Measurements from ENCODE around the gene PRKCA. TPM values are rescaled to one million over a fixed set of nuclear protein-coding genes. Genes with fewer than 3 reads are reported as not detected.
A peak's percentile ranks its signal among the peaks of the same experiment; 100 is the strongest.
"Not testable (repeated sequence)": the region's sequence is repeated elsewhere in the genome, so short reads cannot be mapped to it uniquely, and the experiment has no call there.

The PRKCA gene
- 100 to 1,000 TPM; 104 to 119 TPM for total RNA-seq

- H3K9me3 Mint-ChIP-seq, result no peaks in the 10 kb centered on the region
- DNase-seq (ENCODE audit: low spot score in 2 of 2), result peak; percentile 80 to 83
- peak within 1 kb of the TSS; percentile 89 to 98 for H3K27ac Mint-ChIP-seq
- peaks cover 35 to 58% of the 10 kb centered on the region in 2 donors for H3K36me3 Mint-ChIP-seq
- peak; percentile 75 to 77 for ATAC-seq
Observed at GRCh38 chr17:66301864-66302741, at the start of gene PRKCA. Gene PRKCA (plus strand): TSS chr17:66302613.

- H3K9me3 Mint-ChIP-seq, ATAC-seq, H3K27ac Mint-ChIP-seq: not testable (repeated sequence)
Observed at GRCh38 chr17:66253458-66253857, 49.0 kb upstream of the PRKCA start.

GRCh38 chr17:66255112-66255511 is 47.3 kb upstream of the PRKCA start:
- peak overlapping the region; percentile 73 to 76 for H3K27ac Mint-ChIP-seq
- no peaks in the 10 kb centered on the region for H3K36me3 Mint-ChIP-seq
- peak; percentile 78 to 87 for ATAC-seq
- H3K9me3 Mint-ChIP-seq, result no peaks in the 10 kb centered on the region
- DNase-seq (ENCODE audit: low spot score in 2 of 2), result peak in 1 of 2 donors; percentile 27

More at GRCh38 chr17:66253458-66253857, 49.0 kb upstream of the PRKCA start:
- not testable (repeated sequence) for H3K36me3 Mint-ChIP-seq; DNase-seq (ENCODE audit: low spot score in 2 of 2)

DNA sequence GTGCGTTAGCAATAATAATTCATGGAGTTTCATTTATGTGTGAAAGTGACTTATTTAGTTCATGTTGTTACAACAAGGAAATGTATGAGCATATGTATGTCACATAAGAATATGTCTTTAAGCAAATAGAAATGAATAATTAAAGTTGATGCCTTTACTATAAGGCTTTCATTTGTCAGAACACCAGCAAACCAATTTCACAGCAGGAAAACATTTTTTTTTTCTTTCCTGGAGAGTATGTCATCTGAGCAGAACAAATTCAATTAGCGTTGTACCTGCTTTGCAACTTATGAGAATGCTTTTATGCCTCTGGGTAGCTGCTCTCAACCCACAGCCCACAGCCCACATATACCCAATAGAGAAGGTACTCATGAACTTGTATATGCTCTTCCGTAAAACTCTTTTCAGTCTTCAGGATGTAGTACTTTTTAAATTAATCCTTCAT is 46.9 kb upstream of the PRKCA start:
- ATAC-seq (peak; percentile 79 to 85), DNase-seq (ENCODE audit: low spot score in 2 of 2) (peak in 1 of 2 donors; percentile 24)
- Mint-ChIP-seq H3K27ac (peak overlapping the region; percentile 73 to 76), H3K36me3 (no peaks in the 10 kb centered on the region), H3K9me3 (no peaks in the 10 kb centered on the region)

DNA sequence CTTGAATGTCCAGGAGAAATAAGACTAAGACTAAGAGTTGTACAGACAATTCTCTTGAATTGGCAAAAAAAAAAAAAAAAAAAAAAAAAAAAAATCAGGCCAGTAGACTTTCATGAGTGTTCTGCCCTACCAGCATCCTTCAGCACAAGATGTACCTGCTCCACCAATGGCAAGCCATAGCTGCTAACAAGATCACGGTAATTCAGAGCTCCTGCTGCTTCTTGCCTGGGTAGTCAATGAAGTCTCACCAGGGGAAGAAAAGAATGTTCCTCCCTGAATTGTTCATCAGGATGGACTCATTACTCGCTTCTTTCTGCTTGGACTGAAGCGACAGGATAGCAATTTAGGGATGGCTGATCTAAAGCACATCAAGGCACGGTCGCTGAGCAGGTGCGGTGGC is 42.1 kb upstream of the PRKCA start:
- peaks cover 8 to 11% of the 10 kb centered on the region in 2 donors for H3K9me3 Mint-ChIP-seq
- no peak overlapping the region for H3K27ac Mint-ChIP-seq
- H3K36me3 Mint-ChIP-seq, result no peaks in the 10 kb centered on the region
- ATAC-seq, result no peak
- DNase-seq (ENCODE audit: low spot score in 2 of 2), result no peak

DNA sequence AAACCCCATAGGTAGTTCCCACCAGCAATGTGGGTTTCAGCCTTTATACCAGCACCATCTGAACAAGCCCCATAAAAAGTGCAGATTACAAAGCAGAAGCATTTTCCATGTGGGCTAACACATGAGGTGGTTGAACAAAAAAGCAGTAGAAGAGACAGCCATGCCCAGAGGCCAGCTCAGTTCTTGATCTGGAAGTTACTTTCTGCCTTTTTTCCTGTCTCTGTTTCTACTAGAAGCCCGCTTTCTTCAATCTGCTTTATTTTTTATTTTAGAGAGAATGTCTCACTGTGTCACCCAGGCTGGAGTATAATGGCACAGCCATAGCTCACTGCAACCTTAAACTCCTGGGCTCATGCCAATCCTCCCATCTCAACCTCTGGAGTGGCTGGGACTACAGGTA is 41.7 kb upstream of the PRKCA start:
- DNase-seq (ENCODE audit: low spot score in 2 of 2), result no peak
- Mint-ChIP-seq H3K36me3 (no peaks in the 10 kb centered on the region), H3K27ac (no peak overlapping the region), H3K9me3 (peaks cover 8 to 11% of the 10 kb centered on the region in 2 donors)
- ATAC-seq, result no peak

DNA sequence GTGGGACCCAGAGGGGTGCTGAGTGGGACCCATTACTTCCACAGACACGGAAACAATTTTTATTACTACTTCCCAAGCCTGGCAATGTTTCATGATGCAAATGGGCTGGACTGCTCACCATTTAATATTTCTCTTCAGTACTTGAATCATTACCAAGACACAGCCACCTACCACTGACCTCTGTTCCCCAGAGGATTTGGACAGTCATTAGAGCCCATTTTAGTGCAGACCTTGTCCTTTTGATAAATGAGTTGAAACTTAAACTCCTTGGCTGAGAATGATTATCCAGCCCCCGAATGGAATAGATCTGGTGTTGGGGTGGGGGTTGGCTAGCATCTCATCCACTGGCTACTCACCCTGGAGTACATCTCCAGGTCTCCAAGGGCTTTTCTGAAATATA is 39.6 kb upstream of the PRKCA start:
- Mint-ChIP-seq H3K9me3 (peaks cover 8 to 11% of the 10 kb centered on the region in 2 donors), H3K27ac (no peak overlapping the region), H3K36me3 (no peaks in the 10 kb centered on the region)
- ATAC-seq (no peak), DNase-seq (ENCODE audit: low spot score in 2 of 2) (no peak)

DNA sequence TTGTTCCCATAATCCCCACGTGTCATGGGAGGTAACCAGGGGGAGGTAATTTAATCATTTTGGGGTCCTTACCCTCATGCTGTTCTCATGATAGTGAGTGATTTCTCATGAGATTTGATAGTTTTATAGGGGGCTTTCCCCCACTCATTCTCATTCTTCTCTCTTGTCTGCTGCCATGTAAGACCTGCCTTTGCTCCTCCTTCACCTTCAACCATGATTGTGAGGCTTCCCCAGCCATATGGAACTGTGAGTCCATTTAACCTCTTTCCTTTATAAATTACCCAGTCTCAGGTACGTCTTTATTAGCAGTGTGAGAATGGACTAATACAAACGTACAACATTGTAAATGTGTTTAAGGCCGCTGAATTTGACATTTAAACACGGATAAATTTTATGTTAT is 37.7 kb upstream of the PRKCA start:
- ATAC-seq, result no peak
- no peak for DNase-seq (ENCODE audit: low spot score in 2 of 2)
- Mint-ChIP-seq H3K27ac (no peak overlapping the region), H3K36me3 (no peaks in the 10 kb centered on the region), H3K9me3 (peaks cover 8 to 11% of the 10 kb centered on the region in 2 donors)

- no peak for ATAC-seq
- no peak for DNase-seq (ENCODE audit: low spot score in 2 of 2)
- Mint-ChIP-seq H3K9me3 (peaks cover 8 to 11% of the 10 kb centered on the region in 2 donors), H3K27ac (no peak overlapping the region), H3K36me3 (no peaks in the 10 kb centered on the region)
Observed at GRCh38 chr17:66268247-66268927, 34.0 kb upstream of the PRKCA start.

DNA sequence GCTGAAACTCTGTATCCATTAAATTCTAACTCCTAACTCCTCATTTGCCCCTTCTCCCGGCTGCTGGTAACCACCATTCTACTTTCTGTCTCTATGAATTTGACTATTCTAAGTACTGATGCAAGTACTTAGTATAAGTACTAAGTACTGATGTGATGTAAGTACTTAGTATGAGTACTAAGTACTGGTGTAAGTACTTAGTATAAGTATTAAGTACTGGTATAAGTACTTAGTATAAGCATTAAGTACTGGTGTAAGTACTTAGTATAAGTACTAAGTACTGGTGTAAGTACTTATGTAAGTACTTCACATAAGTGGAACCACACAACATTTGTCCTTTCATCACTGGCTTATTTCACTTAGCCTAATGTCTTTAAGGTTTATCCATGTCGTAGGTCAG is 32.3 kb upstream of the PRKCA start:
- H3K36me3 Mint-ChIP-seq, result no peaks in the 10 kb centered on the region
- no peak overlapping the region for H3K27ac Mint-ChIP-seq
- peaks cover 0 to under 1% of the 10 kb centered on the region in 2 donors for H3K9me3 Mint-ChIP-seq
- ATAC-seq (no peak), DNase-seq (ENCODE audit: low spot score in 2 of 2) (no peak)

DNA sequence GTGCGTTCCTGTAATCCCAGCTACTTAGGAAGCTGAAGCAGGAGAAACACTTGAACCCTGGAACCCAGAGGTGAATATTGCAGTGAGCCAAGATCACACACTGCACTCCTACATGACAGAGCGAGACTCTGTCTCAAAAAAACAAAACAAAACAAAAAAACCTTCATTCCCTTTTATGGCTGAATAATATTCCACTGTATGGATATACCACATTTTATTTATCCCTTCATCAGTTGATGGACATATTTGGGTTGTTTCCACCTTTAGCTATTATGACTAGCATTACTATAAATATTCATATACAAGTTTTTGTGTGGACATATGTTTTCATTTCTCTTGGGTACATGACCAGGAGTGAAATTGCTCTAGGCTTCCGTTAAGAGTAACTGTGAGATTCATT is 30.9 kb upstream of the PRKCA start:
- H3K9me3 Mint-ChIP-seq, result no peaks in the 10 kb centered on the region
- DNase-seq (ENCODE audit: low spot score in 2 of 2), result no peak
- H3K27ac Mint-ChIP-seq, result no peak overlapping the region
- ATAC-seq, result no peak
- H3K36me3 Mint-ChIP-seq, result no peaks in the 10 kb centered on the region

DNA sequence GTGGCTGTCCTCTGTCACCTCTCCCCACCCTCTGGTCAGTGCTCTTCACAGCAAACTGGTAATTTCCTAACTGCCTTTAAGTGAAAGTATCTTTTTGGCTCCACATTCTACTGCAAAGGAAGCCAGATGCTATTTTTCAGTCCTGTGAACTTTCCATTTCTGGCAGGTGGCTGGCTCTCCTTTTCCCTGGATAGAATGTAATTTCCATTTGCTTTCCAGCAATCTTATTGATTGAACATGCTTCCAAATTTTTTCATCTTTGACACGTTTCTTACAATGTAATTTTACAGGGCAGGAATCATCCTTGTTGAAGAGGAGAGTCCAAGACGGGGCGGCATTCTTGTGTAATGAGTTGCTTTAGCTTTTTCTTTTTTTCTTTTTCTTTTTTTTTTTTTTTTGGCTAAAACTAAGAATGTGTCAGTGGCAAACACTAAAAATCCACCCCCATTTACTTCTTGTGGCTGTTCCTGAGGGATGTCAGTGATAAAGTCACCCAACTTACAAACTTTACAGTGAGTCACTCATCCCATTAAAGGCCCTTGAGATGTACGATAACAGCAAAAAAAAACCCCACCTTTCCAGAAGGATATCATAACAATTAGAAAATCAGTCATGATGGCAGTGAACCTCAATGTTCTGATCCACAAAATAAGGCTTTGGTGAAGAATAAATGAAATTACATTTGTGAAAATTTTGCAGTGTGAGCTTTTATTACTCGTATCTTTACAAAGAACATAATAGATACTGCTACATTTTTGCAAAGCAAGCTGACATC is 29.4 kb upstream of the PRKCA start:
- H3K36me3 Mint-ChIP-seq, result no peaks in the 10 kb centered on the region
- DNase-seq (ENCODE audit: low spot score in 2 of 2), result no peak
- H3K9me3 Mint-ChIP-seq, result no peaks in the 10 kb centered on the region
- ATAC-seq, result no peak
- no peak overlapping the region for H3K27ac Mint-ChIP-seq

GRCh38 chr17:66273586-66273848 is 28.9 kb upstream of the PRKCA start:
- Mint-ChIP-seq H3K9me3 (no peaks in the 10 kb centered on the region), H3K36me3 (no peaks in the 10 kb centered on the region), H3K27ac (no peak overlapping the region)
- DNase-seq (ENCODE audit: low spot score in 2 of 2) (no peak), ATAC-seq (no peak)

- peak; percentile 96 to 100 for ATAC-seq
- no peak overlapping the region for H3K27ac Mint-ChIP-seq
- H3K9me3 Mint-ChIP-seq, result no peaks in the 10 kb centered on the region
Observed at GRCh38 chr17:66275651-66276050, 26.8 kb upstream of the PRKCA start.

GRCh38 chr17:66276328-66276937 is 26.0 kb upstream of the PRKCA start:
- H3K27ac Mint-ChIP-seq, result peak overlapping the region in 1 of 2 donors; percentile 8
- ATAC-seq, result no peak
- no peaks in the 10 kb centered on the region for H3K9me3 Mint-ChIP-seq
- DNase-seq (ENCODE audit: low spot score in 2 of 2), result no peak
- H3K36me3 Mint-ChIP-seq, result no peaks in the 10 kb centered on the region

More at GRCh38 chr17:66275651-66276050, 26.8 kb upstream of the PRKCA start:
- DNase-seq (ENCODE audit: low spot score in 2 of 2), result peak; percentile 10 to 56
- H3K36me3 Mint-ChIP-seq, result no peaks in the 10 kb centered on the region

- no peak for DNase-seq (ENCODE audit: low spot score in 2 of 2)
- no peak for ATAC-seq
- no peaks in the 10 kb centered on the region for H3K9me3 Mint-ChIP-seq
- no peaks in the 10 kb centered on the region for H3K36me3 Mint-ChIP-seq
- no peak overlapping the region for H3K27ac Mint-ChIP-seq
Observed at GRCh38 chr17:66277191-66277590, 25.2 kb upstream of the PRKCA start.
